Smooth muscle cell (in vitro differentiated cells): Measurements from ENCODE around the gene NLGN1. TPM values are rescaled to one million over a fixed set of nuclear protein-coding genes. Genes with fewer than 3 reads are reported as not detected.

Experiments used
- DNase-seq: peaks from one replicate; lab custom pipeline; 2025; ENCODE audit not compliant: unreplicated experiment; lab: John Stamatoyannopoulos, UW
- H2AFZ ChIP-seq: fragments of 200-600 bp; sonication (generic); 2 replicates; pipeline ENCODE4 v1.6.0; 2016; ENCODE audit warnings: antibody characterized with exemption, low read depth, mild to moderate bottlenecking
- H3F3A ChIP-seq: fragments of 200-600 bp; sonication (generic); 2 replicates; pipeline ENCODE4 v1.6.0; 2017; ENCODE audit warnings: antibody characterized with exemption, low read depth
- H3K27ac ChIP-seq: fragments of 200-600 bp; sonication (generic); 2 replicates; pipeline ENCODE4 v1.5.1; 2016; ENCODE audit warnings: low read depth, mild to moderate bottlenecking
- H3K27me3 ChIP-seq: fragments of 200-600 bp; sonication (generic); 2 replicates; pipeline ENCODE4 v1.6.1; 2016; ENCODE audit warnings: low read depth, mild to moderate bottlenecking
- H3K36me3 ChIP-seq: fragments of 200-600 bp; sonication (generic); 2 replicates; pipeline ENCODE4 v1.5.1; 2016; ENCODE audit warnings: low read depth
- H3K4me1 ChIP-seq: fragments of 200-600 bp; sonication (generic); 2 replicates; pipeline ENCODE4 v1.5.1; 2016; ENCODE audit warnings: low read depth
- H3K4me2 ChIP-seq: fragments of 200-600 bp; sonication (generic); 2 replicates; pipeline ENCODE4 v1.6.0; 2016; ENCODE audit warnings: mild to moderate bottlenecking
- H3K4me3 ChIP-seq: fragments of 200-600 bp; sonication (generic); 2 replicates; pipeline ENCODE4 v1.5.1; 2016; ENCODE audit warnings: mild to moderate bottlenecking
- H3K79me2 ChIP-seq: fragments of 200-600 bp; sonication (generic); 2 replicates; pipeline ENCODE4 v1.6.0; 2016; ENCODE audit warnings: low read depth, mild to moderate bottlenecking
- H3K9ac ChIP-seq: fragments of 200-600 bp; sonication (generic); 2 replicates; pipeline ENCODE4 v1.6.0; 2016; ENCODE audit warnings: low read depth
- H3K9me3 ChIP-seq: fragments of 200-600 bp; sonication (generic); replicated peaks from 2 replicates; pipeline ENCODE4 v1.5.1; 2016; ENCODE audit warnings: low read depth
- H4K20me1 ChIP-seq: fragments of 200-600 bp; sonication (generic); 2 replicates; pipeline ENCODE4 v1.6.0; 2016; ENCODE audit warnings: low read depth
- CTCF ChIP-seq: fragments of 200-600 bp; sonication (generic); IDR thresholded peaks from 2 replicates; pipeline ENCODE4 v1.5.1; 2017; ENCODE audit warnings: borderline replicate concordance, mild to moderate bottlenecking, antibody characterized with exemption; ENCODE audit not compliant: insufficient read depth, poor library complexity, severe bottlenecking
- WGBS: methylation state at CpG from one replicate; pipeline ENCODE4 v1.1.7; 2016; ENCODE audit warnings: low lambda C conversion rate; 5-methylcytosine and 5-hydroxymethylcytosine counted together
- polyA plus RNA-seq: library from polyadenylated mRNA; unstranded; fragments of >200 nt; fragmentation: Nextera tagmentation; extraction: Ambion mirVana; gene quantifications from 2 replicates; pipeline ENCODE4 v1.2.1, GENCODE V29; 2016
- total RNA-seq: library from RNA; depleted of rRNA; stranded (reverse); fragments of >200 nt; gene quantifications from 2 replicates; pipeline ENCODE4 v1.2.3, GENCODE V29; 2014

Gene NLGN1
- total and polyA plus RNA-seq, 2 experiments from 2014 or later = 0.04 TPM; not detected in 1

GRCh38 chr3:174168538-174169254 is 771.2 kb downstream of the NLGN1 start:
- no peaks in the 10 kb centered on the region for H3K79me2 ChIP-seq
- 79% methylated on average over 3 of the region's 3 CpGs for WGBS
- DNase-seq = no peak
- no peak overlapping the region for H3K9ac ChIP-seq
- H3K4me1 ChIP-seq = no peaks in the 10 kb centered on the region
- H3K36me3 ChIP-seq = no peaks in the 10 kb centered on the region
- no peak overlapping the region for H3K27ac ChIP-seq
- no peak overlapping the region for H3K4me2 ChIP-seq
- H3K27me3 ChIP-seq = no peaks in the 10 kb centered on the region
- H3K9me3 ChIP-seq = peaks cover 8% of the 10 kb centered on the region
- H3F3A ChIP-seq = no peaks in the 10 kb centered on the region
- no peak overlapping the region for H3K4me3 ChIP-seq
- no peak overlapping the region for H2AFZ ChIP-seq
- no peaks in the 10 kb centered on the region for H4K20me1 ChIP-seq
- no peak for TF ChIP-seq CTCF

GRCh38 chr3:174169736-174170135 is 772.2 kb downstream of the NLGN1 start:
- H4K20me1 ChIP-seq = no peaks in the 10 kb centered on the region
- no peak overlapping the region for H3K27ac ChIP-seq
- H3K9me3 ChIP-seq = no peaks in the 10 kb centered on the region
- H3K36me3 ChIP-seq = no peaks in the 10 kb centered on the region
- no peak for DNase-seq
- H3K4me3 ChIP-seq = no peak overlapping the region
- no peaks in the 10 kb centered on the region for H3F3A ChIP-seq
- no peaks in the 10 kb centered on the region for H3K79me2 ChIP-seq
- TF ChIP-seq CTCF = no peak
- no peaks in the 10 kb centered on the region for H3K27me3 ChIP-seq
- 52% methylated on average over 3 of the region's 3 CpGs for WGBS
- H2AFZ ChIP-seq = no peak overlapping the region
- H3K4me1 ChIP-seq = no peaks in the 10 kb centered on the region
- H3K9ac ChIP-seq = no peak overlapping the region
- H3K4me2 ChIP-seq = no peak overlapping the region

GRCh38 chr3:174170248-174170647 is 772.7 kb downstream of the NLGN1 start:
- Histone ChIP-seq H3K9me3 (no peaks in the 10 kb centered on the region), H3K27ac (no peak overlapping the region), H3F3A (no peaks in the 10 kb centered on the region), H3K27me3 (no peaks in the 10 kb centered on the region), H3K4me1 (no peaks in the 10 kb centered on the region), H3K79me2 (no peaks in the 10 kb centered on the region), H4K20me1 (no peaks in the 10 kb centered on the region), H3K36me3 (no peaks in the 10 kb centered on the region), H3K4me2 (no peak overlapping the region), H3K9ac (no peak overlapping the region), H2AFZ (no peak overlapping the region), H3K4me3 (no peak overlapping the region)
- no peak for DNase-seq
- no peak for TF ChIP-seq CTCF
- 32% methylated on average over 2 of the region's 2 CpGs for WGBS
